Stomach (tissue), 4 donors: ENCODE results near the gene SDHC.

ENCODE experiments used
- CTCF ChIP-seq, 7 experiments: fragments of 450-650 bp in 4 of 7; fragments of 200-600 bp in 3 of 7; sonication (generic) in 3 of 7; IDR thresholded peaks; one replicate each; pipeline ENCODE4 v1.5.1; 2016 to 2019; ENCODE audit warnings: antibody characterized with exemption in 7 of 7, control low read depth in 2 of 7, mild to moderate bottlenecking in 1 of 7
- EP300 ChIP-seq: sonication (generic); formaldehyde crosslinking; IDR thresholded peaks from one replicate; pipeline ENCODE4 v1.6.1; 2017; ENCODE audit warnings: antibody characterized with exemption
- POLR2A ChIP-seq, 4 donors: fragments of 450-650 bp; IDR thresholded peaks; one replicate each; pipeline ENCODE4 v1.6.1; 2016; ENCODE audit warnings: antibody characterized with exemption in 4 of 4, control low read depth in 2 of 4, mild to moderate bottlenecking in 1 of 4, moderate library complexity in 1 of 4
- POLR2AphosphoS5 ChIP-seq, 3 donors: sonication (generic); formaldehyde crosslinking; IDR thresholded peaks; one replicate each; pipeline ENCODE4 v1.6.1; 2016; ENCODE audit warnings: antibody characterized with exemption in 3 of 3

- TF ChIP-seq CTCF (IDR thresholded peaks at IDR 0.05) (no peak), POLR2A (IDR thresholded peaks at IDR 0.05) (no peak), POLR2AphosphoS5 (IDR thresholded peaks at IDR 0.05) (no peak), EP300 (no peak)
Observed at GRCh38 chr1:161381707-161382106, 67.5 kb downstream of the SDHC start.
